Trophoblast cell (in vitro differentiated cells and primary cell): Measurements from ENCODE around the gene C1GALT1.

ENCODE experiments used
- DNase-seq, 2 donors: peaks; one replicate each; pipeline ENCODE4 v3.0.0-alpha.2; 2016
- H2AFZ ChIP-seq: 2 replicates; pipeline ENCODE4 v1.6.1; 2013; ENCODE audit warnings: low read length, moderate library complexity, mild to moderate bottlenecking; ENCODE audit not compliant: insufficient read depth, poor library complexity
- H2AK5ac ChIP-seq: 2 replicates; pipeline ENCODE4 v1.6.1; 2013; ENCODE audit warnings: mild to moderate bottlenecking, low read length
- H2BK120ac ChIP-seq: 2 replicates; pipeline ENCODE4 v1.6.1; 2013; ENCODE audit warnings: low read length, mild to moderate bottlenecking, moderate library complexity; ENCODE audit not compliant: insufficient read depth, poor library complexity
- H2BK12ac ChIP-seq: 2 replicates; pipeline ENCODE4 v1.6.1; 2013; ENCODE audit warnings: mild to moderate bottlenecking, low read length, moderate library complexity
- H2BK5ac ChIP-seq: 2 replicates; pipeline ENCODE4 v1.6.1; 2013; ENCODE audit warnings: low read length, low read depth, moderate library complexity, mild to moderate bottlenecking; ENCODE audit not compliant: poor library complexity
- H3K14ac ChIP-seq: 2 replicates; pipeline ENCODE4 v1.6.1; 2013; ENCODE audit warnings: mild to moderate bottlenecking, low read length
- H3K18ac ChIP-seq: 2 replicates; pipeline ENCODE4 v1.6.1; 2013; ENCODE audit warnings: mild to moderate bottlenecking, low read length
- H3K23ac ChIP-seq: 2 replicates; pipeline ENCODE4 v1.6.1; 2013; ENCODE audit warnings: low read length
- H3K27ac ChIP-seq: 2 replicates; pipeline ENCODE4 v1.5.1; 2013; ENCODE audit warnings: low read depth, mild to moderate bottlenecking, inconsistent platforms, low read length, moderate library complexity
- H3K27me3 ChIP-seq: 2 replicates; pipeline ENCODE4 v1.6.1; 2013; ENCODE audit warnings: inconsistent platforms, mild to moderate bottlenecking, low read length, moderate library complexity; ENCODE audit not compliant: insufficient read depth
- H3K36me3 ChIP-seq, 2 experiments: 1 replicate in 1 of 2; 2 replicates in 1 of 2; pipeline ENCODE4 v1.6.1; 2013; ENCODE audit warnings: low read length in 2 of 2, mild to moderate bottlenecking in 2 of 2, moderate library complexity in 1 of 2; ENCODE audit not compliant: insufficient read depth in 2 of 2, control insufficient read depth in 1 of 2
- H3K4ac ChIP-seq: 2 replicates; pipeline ENCODE4 v1.6.1; 2013; ENCODE audit warnings: low read depth, mild to moderate bottlenecking, low read length, moderate library complexity
- H3K4me1 ChIP-seq, 2 experiments: 1 replicate in 1 of 2; 2 replicates in 1 of 2; pipeline ENCODE4 v1.6.1; 2013; ENCODE audit warnings: low read length in 2 of 2, mild to moderate bottlenecking in 2 of 2, moderate library complexity in 1 of 2; ENCODE audit not compliant: insufficient read depth in 2 of 2, control insufficient read depth in 1 of 2
- H3K4me2 ChIP-seq: 2 replicates; pipeline ENCODE4 v1.6.1; 2013; ENCODE audit warnings: inconsistent platforms, mild to moderate bottlenecking, low read length, moderate library complexity
- H3K4me3 ChIP-seq: 2 replicates; pipeline ENCODE4 v1.5.1; 2013; ENCODE audit warnings: mild to moderate bottlenecking, low read depth, low read length, inconsistent platforms
- H3K79me1 ChIP-seq: one replicate; pipeline ENCODE4 v1.6.1; 2013; ENCODE audit warnings: low read length
- H3K79me2 ChIP-seq: 2 replicates; pipeline ENCODE4 v1.6.1; 2013; ENCODE audit warnings: low read length, mild to moderate bottlenecking; ENCODE audit not compliant: control insufficient read depth, insufficient read depth, poor library complexity
- H3K9ac ChIP-seq: 2 replicates; pipeline ENCODE4 v1.6.1; 2013; ENCODE audit warnings: mild to moderate bottlenecking, low read length
- H3K9me3 ChIP-seq: 2 replicates; pipeline ENCODE4 v1.6.1; 2013; ENCODE audit warnings: low read depth, mild to moderate bottlenecking, control low read depth, inconsistent platforms, low read length; ENCODE audit not compliant: insufficient read depth
- H4K12ac ChIP-seq: 2 replicates; pipeline ENCODE4 v1.6.1; 2013; ENCODE audit warnings: low read depth, mild to moderate bottlenecking, low read length, moderate library complexity
- H4K8ac ChIP-seq: 2 replicates; pipeline ENCODE4 v1.6.1; 2013; ENCODE audit warnings: low read depth, mild to moderate bottlenecking, low read length, moderate library complexity
- H4K91ac ChIP-seq: one replicate; pipeline ENCODE4 v1.6.1; 2013; ENCODE audit warnings: low read depth, mild to moderate bottlenecking, low read length, moderate library complexity
- WGBS: extraction: QIAGEN DNeasy Blood & Tissue Kit; methylation state at CpG from one replicate; pipeline ENCODE4 v1.1.7; 2013; ENCODE audit warnings: missing lambda C conversion rate; ENCODE audit not compliant: insufficient read length, insufficient coverage; ENCODE audit errors: extremely low coverage; 5-methylcytosine and 5-hydroxymethylcytosine counted together

Gene C1GALT1

GRCh38 chr7:7201578-7202374 lies 19.4 kb downstream of the C1GALT1 start:
- H3K27ac ChIP-seq, result peak overlapping the region; percentile 71
- H3K9me3 ChIP-seq, result no peaks in the 10 kb centered on the region
- no peaks in the 10 kb centered on the region for H3K27me3 ChIP-seq
- H3K79me2 ChIP-seq, result peaks cover 8% of the 10 kb centered on the region
- H3K23ac ChIP-seq, result no peak overlapping the region
- H2AFZ ChIP-seq, result peak overlapping the region; percentile 33
- no peaks in the 10 kb centered on the region for H3K36me3 ChIP-seq
- H2BK5ac ChIP-seq, result peak overlapping the region; percentile 4
- WGBS, result no CpG with 5 or more reads among the region's 15 CpGs
- H3K4me2 ChIP-seq, result peak overlapping the region; percentile 64
- no peak overlapping the region for H2AK5ac ChIP-seq
- H2BK120ac ChIP-seq, result no peak overlapping the region
- H2BK12ac ChIP-seq, result peak overlapping the region; percentile 13
- DNase-seq, result peak; percentile 25 to 72
- H3K4ac ChIP-seq, result peak overlapping the region; percentile 72
- peaks cover 11% of the 10 kb centered on the region in 2 experiments for H3K4me1 ChIP-seq
- H4K8ac ChIP-seq, result peak overlapping the region; percentile 13
- peak overlapping the region; percentile 4 for H4K91ac ChIP-seq
- H4K12ac ChIP-seq, result no peak overlapping the region
- no peak overlapping the region for H3K4me3 ChIP-seq
- no peak overlapping the region for H3K14ac ChIP-seq
- H3K18ac ChIP-seq, result no peak overlapping the region
- H3K79me1 ChIP-seq, result peaks cover 5% of the 10 kb centered on the region
- H3K9ac ChIP-seq, result no peak overlapping the region

- Histone ChIP-seq H2AK5ac (no peak overlapping the region), H3K4me3 (no peak overlapping the region), H3K4me1 (peaks cover 11% of the 10 kb centered on the region in 2 experiments), H2BK12ac (no peak overlapping the region), H2BK120ac (no peak overlapping the region), H4K8ac (no peak overlapping the region), H2BK5ac (no peak overlapping the region), H3K23ac (no peak overlapping the region), H3K79me1 (peaks cover 5% of the 10 kb centered on the region), H3K79me2 (peaks cover 8% of the 10 kb centered on the region), H3K9ac (no peak overlapping the region), H3K4me2 (no peak overlapping the region), H3K27me3 (no peaks in the 10 kb centered on the region), H3K18ac (no peak overlapping the region), H3K36me3 (no peaks in the 10 kb centered on the region), H3K27ac (no peak overlapping the region), H3K14ac (no peak overlapping the region), H3K4ac (peak overlapping the region; percentile 72), H2AFZ (no peak overlapping the region), H4K12ac (no peak overlapping the region), H3K9me3 (no peaks in the 10 kb centered on the region), H4K91ac (peak overlapping the region; percentile 4)
- WGBS, result no CpG with 5 or more reads among the region's 1 CpG
- DNase-seq, result no peak
Observed at GRCh38 chr7:7202375-7202720, 20.0 kb downstream of the C1GALT1 start.

GRCh38 chr7:7203813-7204575 lies 21.6 kb downstream of the C1GALT1 start:
- Histone ChIP-seq H4K91ac (no peak overlapping the region), H4K12ac (no peak overlapping the region), H3K27ac (no peak overlapping the region), H3K23ac (no peak overlapping the region), H3K36me3 (no peaks in the 10 kb centered on the region), H3K14ac (no peak overlapping the region), H3K9me3 (no peaks in the 10 kb centered on the region), H3K18ac (no peak overlapping the region), H3K4me1 (peaks cover 11 to 15% of the 10 kb centered on the region in 2 experiments), H3K9ac (no peak overlapping the region), H2BK5ac (no peak overlapping the region), H2AFZ (no peak overlapping the region), H2AK5ac (no peak overlapping the region), H3K4ac (no peak overlapping the region), H2BK120ac (no peak overlapping the region), H3K4me2 (no peak overlapping the region), H3K79me1 (peaks cover 5% of the 10 kb centered on the region), H3K27me3 (no peaks in the 10 kb centered on the region), H3K79me2 (peaks cover 11% of the 10 kb centered on the region), H2BK12ac (no peak overlapping the region), H4K8ac (no peak overlapping the region), H3K4me3 (no peak overlapping the region)
- no CpG with 5 or more reads among the region's 1 CpG for WGBS
- no peak for DNase-seq

GRCh38 chr7:7207876-7208275 lies 25.5 kb downstream of the C1GALT1 start:
- no peaks in the 10 kb centered on the region for H3K9me3 ChIP-seq
- no peak overlapping the region for H3K14ac ChIP-seq
- H3K27ac ChIP-seq, result no peak overlapping the region
- no peak overlapping the region for H4K8ac ChIP-seq
- H3K79me1 ChIP-seq, result no peaks in the 10 kb centered on the region
- no peak overlapping the region for H2BK12ac ChIP-seq
- H3K4ac ChIP-seq, result no peak overlapping the region
- H3K9ac ChIP-seq, result no peak overlapping the region
- peaks cover 8% of the 10 kb centered on the region for H3K79me2 ChIP-seq
- H3K27me3 ChIP-seq, result no peaks in the 10 kb centered on the region
- no peak for DNase-seq
- no peak overlapping the region for H2AFZ ChIP-seq
- no peak overlapping the region for H3K4me2 ChIP-seq
- no peak overlapping the region for H2AK5ac ChIP-seq
- H3K18ac ChIP-seq, result no peak overlapping the region
- WGBS, result no CpG with 5 or more reads among the region's 4 CpGs
- no peak overlapping the region for H4K12ac ChIP-seq
- H2BK5ac ChIP-seq, result no peak overlapping the region
- H2BK120ac ChIP-seq, result no peak overlapping the region
- no peak overlapping the region for H3K4me3 ChIP-seq
- H3K36me3 ChIP-seq, result peaks cover 3 to 4% of the 10 kb centered on the region in 2 experiments
- peaks cover 0 to 7% of the 10 kb centered on the region in 2 experiments for H3K4me1 ChIP-seq
- H3K23ac ChIP-seq, result no peak overlapping the region
- no peak overlapping the region for H4K91ac ChIP-seq
